Smooth muscle cell (in vitro differentiated cells): ENCODE data around the gene ZSCAN5B. TPM values are rescaled to one million over a fixed set of nuclear protein-coding genes. Genes with fewer than 3 reads are reported as not detected.
"Not testable (repeated sequence)": the region's sequence is repeated elsewhere in the genome, so short reads cannot be mapped to it uniquely, and the experiment has no call there.

ENCODE experiments used
- DNase-seq: peaks from one replicate; lab custom pipeline; 2025; ENCODE audit not compliant: unreplicated experiment; lab: John Stamatoyannopoulos, UW
- H2AFZ ChIP-seq: fragments of 200-600 bp; sonication (generic); 2 replicates; pipeline ENCODE4 v1.6.0; 2016; ENCODE audit warnings: antibody characterized with exemption, low read depth, mild to moderate bottlenecking
- H3F3A ChIP-seq: fragments of 200-600 bp; sonication (generic); 2 replicates; pipeline ENCODE4 v1.6.0; 2017; ENCODE audit warnings: antibody characterized with exemption, low read depth
- H3K27ac ChIP-seq: fragments of 200-600 bp; sonication (generic); 2 replicates; pipeline ENCODE4 v1.5.1; 2016; ENCODE audit warnings: low read depth, mild to moderate bottlenecking
- H3K27me3 ChIP-seq: fragments of 200-600 bp; sonication (generic); 2 replicates; pipeline ENCODE4 v1.6.1; 2016; ENCODE audit warnings: low read depth, mild to moderate bottlenecking
- H3K36me3 ChIP-seq: fragments of 200-600 bp; sonication (generic); 2 replicates; pipeline ENCODE4 v1.5.1; 2016; ENCODE audit warnings: low read depth
- H3K4me1 ChIP-seq: fragments of 200-600 bp; sonication (generic); 2 replicates; pipeline ENCODE4 v1.5.1; 2016; ENCODE audit warnings: low read depth
- H3K4me2 ChIP-seq: fragments of 200-600 bp; sonication (generic); 2 replicates; pipeline ENCODE4 v1.6.0; 2016; ENCODE audit warnings: mild to moderate bottlenecking
- H3K4me3 ChIP-seq: fragments of 200-600 bp; sonication (generic); 2 replicates; pipeline ENCODE4 v1.5.1; 2016; ENCODE audit warnings: mild to moderate bottlenecking
- H3K79me2 ChIP-seq: fragments of 200-600 bp; sonication (generic); 2 replicates; pipeline ENCODE4 v1.6.0; 2016; ENCODE audit warnings: low read depth, mild to moderate bottlenecking
- H3K9ac ChIP-seq: fragments of 200-600 bp; sonication (generic); 2 replicates; pipeline ENCODE4 v1.6.0; 2016; ENCODE audit warnings: low read depth
- H3K9me3 ChIP-seq: fragments of 200-600 bp; sonication (generic); replicated peaks from 2 replicates; pipeline ENCODE4 v1.5.1; 2016; ENCODE audit warnings: low read depth
- H4K20me1 ChIP-seq: fragments of 200-600 bp; sonication (generic); 2 replicates; pipeline ENCODE4 v1.6.0; 2016; ENCODE audit warnings: low read depth
- CTCF ChIP-seq: fragments of 200-600 bp; sonication (generic); IDR thresholded peaks from 2 replicates; pipeline ENCODE4 v1.5.1; 2017; ENCODE audit warnings: borderline replicate concordance, mild to moderate bottlenecking, antibody characterized with exemption; ENCODE audit not compliant: insufficient read depth, poor library complexity, severe bottlenecking
- WGBS: methylation state at CpG from one replicate; pipeline ENCODE4 v1.1.7; 2016; ENCODE audit warnings: low lambda C conversion rate; 5-methylcytosine and 5-hydroxymethylcytosine counted together
- polyA plus RNA-seq: library from polyadenylated mRNA; unstranded; fragments of >200 nt; fragmentation: Nextera tagmentation; extraction: Ambion mirVana; gene quantifications from 2 replicates; pipeline ENCODE4 v1.2.1, GENCODE V29; 2016
- total RNA-seq: library from RNA; depleted of rRNA; stranded (reverse); fragments of >200 nt; gene quantifications from 2 replicates; pipeline ENCODE4 v1.2.3, GENCODE V29; 2014

Gene ZSCAN5B
- total and polyA plus RNA-seq, 2 experiments from 2014 or later: 0.19 TPM; not detected in 1

GRCh38 chr19:56222901-56223300 is 25.3 kb upstream of the ZSCAN5B start:
- no peaks in the 10 kb centered on the region for H3K4me1 ChIP-seq
- no peak overlapping the region for H3K4me3 ChIP-seq
- no peaks in the 10 kb centered on the region for H3K36me3 ChIP-seq
- H4K20me1 ChIP-seq: no peaks in the 10 kb centered on the region
- H2AFZ ChIP-seq: no peak overlapping the region
- TF ChIP-seq CTCF: no peak
- no peaks in the 10 kb centered on the region for H3F3A ChIP-seq
- no peaks in the 10 kb centered on the region for H3K79me2 ChIP-seq
- no peak overlapping the region for H3K9ac ChIP-seq
- DNase-seq: no peak
- H3K27me3 ChIP-seq: no peaks in the 10 kb centered on the region
- WGBS: 76% methylated on average over 6 of the region's 6 CpGs
- H3K27ac ChIP-seq: no peak overlapping the region
- H3K4me2 ChIP-seq: no peak overlapping the region
- H3K9me3 ChIP-seq: no peaks in the 10 kb centered on the region

GRCh38 chr19:56221851-56222250 is 24.3 kb upstream of the ZSCAN5B start:
- H3K9me3 ChIP-seq: no peaks in the 10 kb centered on the region
- no peaks in the 10 kb centered on the region for H4K20me1 ChIP-seq
- 89% methylated on average over 14 of the region's 14 CpGs for WGBS

GRCh38 chr19:56221442-56221841 is 23.9 kb upstream of the ZSCAN5B start:
- WGBS: 61% methylated on average over 9 of the region's 9 CpGs
- H3K79me2 ChIP-seq, H3K4me1 ChIP-seq, DNase-seq, H3F3A ChIP-seq, H3K9ac ChIP-seq, H3K9me3 ChIP-seq, H4K20me1 ChIP-seq, H3K4me3 ChIP-seq, H3K4me2 ChIP-seq, H3K36me3 ChIP-seq, H2AFZ ChIP-seq, H3K27ac ChIP-seq, H3K27me3 ChIP-seq: not testable (repeated sequence)

More at GRCh38 chr19:56221851-56222250, 24.3 kb upstream of the ZSCAN5B start:
- H3K27me3 ChIP-seq: no peaks in the 10 kb centered on the region
- no peaks in the 10 kb centered on the region for H3F3A ChIP-seq
- no peak overlapping the region for H3K4me3 ChIP-seq
- no peak for DNase-seq
- H3K27ac ChIP-seq: no peak overlapping the region
- H3K9ac ChIP-seq: no peak overlapping the region
- H3K4me1 ChIP-seq: no peaks in the 10 kb centered on the region
- no peaks in the 10 kb centered on the region for H3K36me3 ChIP-seq
- TF ChIP-seq CTCF: no peak
- H3K79me2 ChIP-seq: no peaks in the 10 kb centered on the region
- no peak overlapping the region for H2AFZ ChIP-seq
- no peak overlapping the region for H3K4me2 ChIP-seq

- Histone ChIP-seq H3K9me3 (no peaks in the 10 kb centered on the region), H3K4me1 (no peaks in the 10 kb centered on the region), H4K20me1 (no peaks in the 10 kb centered on the region), H3K4me3 (no peak overlapping the region), H3K36me3 (no peaks in the 10 kb centered on the region), H3K27ac (no peak overlapping the region), H3F3A (no peaks in the 10 kb centered on the region), H3K27me3 (no peaks in the 10 kb centered on the region), H3K9ac (no peak overlapping the region), H2AFZ (no peak overlapping the region), H3K79me2 (no peaks in the 10 kb centered on the region), H3K4me2 (no peak overlapping the region)
- no peak for DNase-seq
- 92% methylated on average over 10 of the region's 10 CpGs for WGBS
- TF ChIP-seq CTCF: no peak
These were observed 21.4 kb upstream of the ZSCAN5B start for GRCh38 chr19:56218961-56219360.
